Loucy (cell line): ENCODE results near the gene GPRC5C.

ENCODE experiments used
- H2AFZ ChIP-seq: fragments of 200-600 bp; sonication (generic); 2 replicates; pipeline ENCODE4 v1.6.0; 2016; ENCODE audit warnings: antibody characterized with exemption, mild to moderate bottlenecking, low read length, moderate library complexity
- H3F3A ChIP-seq: fragments of 200-600 bp; 2 replicates; pipeline ENCODE4 v1.6.0; 2016; ENCODE audit warnings: antibody characterized with exemption, low read depth, mild to moderate bottlenecking
- H3K27me3 ChIP-seq: fragments of 200-600 bp; sonication (generic); 2 replicates; pipeline ENCODE4 v1.6.1; 2014; ENCODE audit warnings: low read length, mild to moderate bottlenecking; ENCODE audit not compliant: insufficient read depth, poor library complexity, severe bottlenecking
- H3K36me3 ChIP-seq: fragments of 200-600 bp; sonication (generic); 2 replicates; pipeline ENCODE4 v1.6.1; 2016; ENCODE audit warnings: low read length; ENCODE audit not compliant: insufficient read depth
- H3K4me1 ChIP-seq: fragments of 200-600 bp; sonication (generic); 2 replicates; pipeline ENCODE4 v1.5.1; 2014; ENCODE audit warnings: low read length, mild to moderate bottlenecking; ENCODE audit not compliant: insufficient read depth, poor library complexity, severe bottlenecking
- H3K4me2 ChIP-seq: fragments of 200-600 bp; sonication (generic); 2 replicates; pipeline ENCODE4 v1.6.0; 2014; ENCODE audit warnings: antibody characterized with exemption, low read length, low read depth, mild to moderate bottlenecking; ENCODE audit not compliant: poor library complexity, severe bottlenecking
- H3K4me3 ChIP-seq: fragments of 200-600 bp; sonication (generic); 2 replicates; pipeline ENCODE4 v1.5.1; 2014; ENCODE audit warnings: low read length, mild to moderate bottlenecking, mixed read lengths; ENCODE audit not compliant: poor library complexity, severe bottlenecking
- H3K79me2 ChIP-seq: fragments of 200-600 bp; sonication (generic); 2 replicates; pipeline ENCODE4 v1.6.1; 2014; ENCODE audit warnings: low read length; ENCODE audit not compliant: insufficient read depth
- H3K9ac ChIP-seq: fragments of 200-600 bp; sonication (generic); 2 replicates; pipeline ENCODE4 v1.6.0; 2014; ENCODE audit warnings: mild to moderate bottlenecking, low read depth, low read length, moderate library complexity; ENCODE audit not compliant: poor library complexity, severe bottlenecking
- H3K9me2 ChIP-seq: fragments of 200-600 bp; sonication (generic); replicated peaks from 2 replicates; pipeline ENCODE4 v1.6.1; 2016; ENCODE audit warnings: low read depth, low read length, mixed read lengths
- H3K9me3 ChIP-seq: fragments of 200-600 bp; sonication (generic); 2 replicates; pipeline ENCODE4 v1.6.1; 2014; ENCODE audit warnings: mild to moderate bottlenecking, antibody characterized with exemption, low read length, low read depth; ENCODE audit not compliant: insufficient read depth
- H4K20me1 ChIP-seq: fragments of 200-600 bp; sonication (generic); 2 replicates; pipeline ENCODE4 v1.6.0; 2014; ENCODE audit warnings: antibody characterized with exemption, low read length, mild to moderate bottlenecking; ENCODE audit not compliant: insufficient read depth, poor library complexity, severe bottlenecking
- CTCF ChIP-seq: fragments of 200-600 bp; sonication (generic); conservative IDR thresholded peaks from 2 replicates; pipeline ENCODE4 v1.5.1; 2014; ENCODE audit warnings: mild to moderate bottlenecking, antibody characterized with exemption, low read length
- EZH2phosphoT487 ChIP-seq: fragments of 200-600 bp; IDR thresholded peaks from 2 replicates; pipeline ENCODE4 v1.6.1; 2018; ENCODE audit warnings: antibody characterized with exemption, mild to moderate bottlenecking, moderate library complexity, borderline replicate concordance

The GPRC5C gene

GRCh38 chr17:74386386-74386785 lies 45.5 kb upstream of the GPRC5C start:
- no peak for TF ChIP-seq CTCF
- TF ChIP-seq EZH2phosphoT487 = no peak
- H3K36me3 ChIP-seq = no peaks in the 10 kb centered on the region
- H3K4me3 ChIP-seq = no peak overlapping the region
- H3K9me3 ChIP-seq = no peaks in the 10 kb centered on the region
- H3K79me2 ChIP-seq = no peaks in the 10 kb centered on the region
- no peak overlapping the region for H3K9ac ChIP-seq
- H3K4me2 ChIP-seq = no peak overlapping the region
- no peaks in the 10 kb centered on the region for H3K9me2 ChIP-seq
- no peaks in the 10 kb centered on the region for H3K4me1 ChIP-seq
- no peaks in the 10 kb centered on the region for H3F3A ChIP-seq
- no peaks in the 10 kb centered on the region for H4K20me1 ChIP-seq
- no peak overlapping the region for H2AFZ ChIP-seq
- H3K27me3 ChIP-seq = no peaks in the 10 kb centered on the region

- no peak for TF ChIP-seq EZH2phosphoT487
- TF ChIP-seq CTCF = no peak
- H3K4me2 ChIP-seq = no peak overlapping the region
These were observed 44.3 kb upstream of the GPRC5C start for GRCh38 chr17:74387365-74388218.

GRCh38 chr17:74389084-74389753 lies 42.7 kb upstream of the GPRC5C start:
- H3K36me3 ChIP-seq = no peaks in the 10 kb centered on the region
- H3F3A ChIP-seq = no peaks in the 10 kb centered on the region
- H3K79me2 ChIP-seq = no peaks in the 10 kb centered on the region
- no peaks in the 10 kb centered on the region for H3K9me3 ChIP-seq
- no peak for TF ChIP-seq EZH2phosphoT487
- TF ChIP-seq CTCF = no peak
- H3K9ac ChIP-seq = no peak overlapping the region
- no peaks in the 10 kb centered on the region for H3K4me1 ChIP-seq
- no peaks in the 10 kb centered on the region for H3K9me2 ChIP-seq
- H3K4me3 ChIP-seq = no peak overlapping the region
- H3K4me2 ChIP-seq = no peak overlapping the region
- H3K27me3 ChIP-seq = no peaks in the 10 kb centered on the region
- no peaks in the 10 kb centered on the region for H4K20me1 ChIP-seq
- no peak overlapping the region for H2AFZ ChIP-seq

More at GRCh38 chr17:74387365-74388218, 44.3 kb upstream of the GPRC5C start:
- Histone ChIP-seq H4K20me1 (no peaks in the 10 kb centered on the region), H3K9ac (no peak overlapping the region), H3K36me3 (no peaks in the 10 kb centered on the region), H2AFZ (no peak overlapping the region), H3K4me1 (no peaks in the 10 kb centered on the region), H3K27me3 (no peaks in the 10 kb centered on the region), H3K4me3 (no peak overlapping the region), H3K9me2 (no peaks in the 10 kb centered on the region), H3K79me2 (no peaks in the 10 kb centered on the region), H3K9me3 (no peaks in the 10 kb centered on the region), H3F3A (no peaks in the 10 kb centered on the region)
